ENCODE results near the gene SWAP70.

The SWAP70 gene

GRCh38 chr11:9780929-9781328 lies 117.1 kb downstream of the SWAP70 start:
- no peak for DNase-seq

- no peak for DNase-seq
These were observed 120.1 kb downstream of the SWAP70 start for GRCh38 chr11:9783986-9784385.

- DNase-seq = no peak
These were observed 120.9 kb downstream of the SWAP70 start for GRCh38 chr11:9784602-9785315.

GRCh38 chr11:9787260-9787659 lies 123.4 kb downstream of the SWAP70 start:
- DNase-seq = no peak

- DNase-seq = no peak
These were observed 124.2 kb downstream of the SWAP70 start for GRCh38 chr11:9787981-9788521.

GRCh38 chr11:9789910-9790309 lies 126.0 kb downstream of the SWAP70 start:
- DNase-seq = no peak

GRCh38 chr11:9790703-9791102 lies 126.8 kb downstream of the SWAP70 start:
- DNase-seq = no peak

- no peak for DNase-seq
These were observed 132.4 kb downstream of the SWAP70 start for GRCh38 chr11:9796266-9796665.

- DNase-seq = no peak
These were observed 133.0 kb downstream of the SWAP70 start for GRCh38 chr11:9796854-9797253.

GRCh38 chr11:9797300-9797699 lies 133.4 kb downstream of the SWAP70 start:
- DNase-seq = no peak

- DNase-seq = no peak
These were observed 136.0 kb downstream of the SWAP70 start for GRCh38 chr11:9799886-9800285.

- DNase-seq = no peak
These were observed 138.5 kb downstream of the SWAP70 start for GRCh38 chr11:9802291-9802861.
